ENCODE data around the gene CENPW.
A peak's percentile ranks its signal among the peaks of the same experiment; 100 is the strongest.

CENPW gene

GRCh38 chr6:126339796-126340609 lies at the start of gene CENPW:
CENPW (plus strand) TSS chr6:126340115; CDS start chr6:126340274, 159 bp downstream.
- DNase-seq (ENCODE audit: low spot score) = peak; percentile 92

- DNase-seq (ENCODE audit: low spot score) = no peak
These were observed 45.9 kb upstream of the CENPW start for GRCh38 chr6:126293891-126294524.

- no peak for DNase-seq (ENCODE audit: low spot score)
These were observed 39.8 kb upstream of the CENPW start for GRCh38 chr6:126300126-126300525.

GRCh38 chr6:126300735-126301134 lies 39.2 kb upstream of the CENPW start:
- no peak for DNase-seq (ENCODE audit: low spot score)

GRCh38 chr6:126302191-126302590 lies 37.7 kb upstream of the CENPW start:
- no peak for DNase-seq (ENCODE audit: low spot score)

GRCh38 chr6:126307849-126308248 lies 32.1 kb upstream of the CENPW start:
- peak; percentile 7 for DNase-seq (ENCODE audit: low spot score)

GRCh38 chr6:126308362-126308761 lies 31.6 kb upstream of the CENPW start:
- no peak for DNase-seq (ENCODE audit: low spot score)

GRCh38 chr6:126312013-126312665 lies 27.8 kb upstream of the CENPW start:
- peak; percentile 18 for DNase-seq (ENCODE audit: low spot score)

- DNase-seq (ENCODE audit: low spot score) = no peak
These were observed 26.0 kb upstream of the CENPW start for GRCh38 chr6:126313941-126314340.

GRCh38 chr6:126318797-126319196 lies 21.1 kb upstream of the CENPW start:
- DNase-seq (ENCODE audit: low spot score) = no peak

GRCh38 chr6:126333729-126334128 lies 6.2 kb upstream of the CENPW start:
- no peak for DNase-seq (ENCODE audit: low spot score)

GRCh38 chr6:126335210-126335609 lies 4.7 kb upstream of the CENPW start:
- peak; percentile 11 for DNase-seq (ENCODE audit: low spot score)

- no peak for DNase-seq (ENCODE audit: low spot score)
These were observed 2.6 kb upstream of the CENPW start for GRCh38 chr6:126337323-126337722.

GRCh38 chr6:126341126-126341525 lies 1.2 kb downstream of the CENPW start:
- peak; percentile 59 for DNase-seq (ENCODE audit: low spot score)

GRCh38 chr6:126344181-126344580 lies 4.3 kb downstream of the CENPW start:
- DNase-seq (ENCODE audit: low spot score) = no peak

- no peak for DNase-seq (ENCODE audit: low spot score)
These were observed 12.0 kb downstream of the CENPW start for GRCh38 chr6:126351960-126352359.

GRCh38 chr6:126352514-126352913 lies 12.6 kb downstream of the CENPW start:
- DNase-seq (ENCODE audit: low spot score) = no peak

- no peak for DNase-seq (ENCODE audit: low spot score)
These were observed 16.6 kb downstream of the CENPW start for GRCh38 chr6:126356526-126356925.

GRCh38 chr6:126359936-126360537 lies 20.1 kb downstream of the CENPW start:
- DNase-seq (ENCODE audit: low spot score) = no peak

GRCh38 chr6:126361832-126362440 lies 22.0 kb downstream of the CENPW start:
- DNase-seq (ENCODE audit: low spot score) = no peak

- no peak for DNase-seq (ENCODE audit: low spot score)
These were observed 27.9 kb downstream of the CENPW start for GRCh38 chr6:126367849-126368248.

GRCh38 chr6:126372626-126373025 lies 32.7 kb downstream of the CENPW start:
- DNase-seq (ENCODE audit: low spot score) = no peak
